ENCODE data around the gene FAM169A.
"Not testable (repeated sequence)": the region's sequence is repeated elsewhere in the genome, so short reads cannot be mapped to it uniquely, and the experiment has no call there.

The FAM169A gene

DNA sequence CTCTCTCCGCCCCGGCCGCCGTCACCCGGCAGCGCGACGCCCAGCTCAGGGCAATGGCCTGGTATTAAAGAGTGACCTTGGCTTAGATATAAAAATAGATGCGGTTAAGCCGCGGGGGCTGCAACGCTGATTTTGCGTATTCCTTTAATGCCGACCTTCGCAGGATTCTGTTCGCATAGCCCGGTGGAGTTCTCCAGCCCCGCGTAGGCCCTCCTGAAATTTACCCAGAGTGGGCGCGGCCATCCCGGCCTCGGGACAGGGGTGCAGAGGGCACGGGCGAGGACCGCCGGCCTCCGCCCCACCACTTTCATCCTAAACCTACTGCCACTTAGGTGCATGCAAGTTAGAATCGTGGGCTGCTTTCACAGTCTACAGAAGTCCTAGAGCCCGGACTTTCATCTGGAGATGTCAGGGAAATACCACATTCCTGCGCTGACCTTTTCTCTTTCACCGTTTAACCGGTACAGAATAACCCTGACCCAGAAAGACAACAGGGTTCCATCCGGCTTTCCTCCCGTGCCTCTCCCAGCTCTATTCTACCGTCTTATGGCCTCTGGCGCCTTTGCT lies 492 bp upstream of the FAM169A start:
- DNase-seq: peak; percentile 33

GRCh38 chr5:74865256-74865803 lies 857 bp downstream of the FAM169A start:
- no peak for DNase-seq

- no peak for DNase-seq
Measured at GRCh38 chr5:74864823-74865222, 1.4 kb downstream of the FAM169A start.

DNA sequence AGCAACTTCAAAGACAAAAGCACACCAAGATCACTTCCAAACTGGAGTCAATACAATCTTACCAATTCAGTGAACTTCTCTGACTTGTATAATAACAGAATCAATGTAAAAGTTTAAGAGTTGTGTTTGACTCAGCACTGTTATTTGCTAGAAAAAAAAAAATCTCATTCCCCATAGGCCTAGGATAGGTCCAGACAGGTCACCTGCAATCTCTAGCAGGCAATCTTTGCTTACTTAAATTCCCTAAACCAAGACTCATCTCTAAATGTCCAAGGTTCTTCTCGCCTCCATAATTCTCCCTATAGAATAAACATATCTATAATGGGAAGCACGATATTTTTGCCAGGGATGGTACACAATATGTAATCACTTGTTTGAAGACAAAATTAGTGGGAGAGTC lies 2.5 kb downstream of the FAM169A start:
- DNase-seq: no peak

DNA sequence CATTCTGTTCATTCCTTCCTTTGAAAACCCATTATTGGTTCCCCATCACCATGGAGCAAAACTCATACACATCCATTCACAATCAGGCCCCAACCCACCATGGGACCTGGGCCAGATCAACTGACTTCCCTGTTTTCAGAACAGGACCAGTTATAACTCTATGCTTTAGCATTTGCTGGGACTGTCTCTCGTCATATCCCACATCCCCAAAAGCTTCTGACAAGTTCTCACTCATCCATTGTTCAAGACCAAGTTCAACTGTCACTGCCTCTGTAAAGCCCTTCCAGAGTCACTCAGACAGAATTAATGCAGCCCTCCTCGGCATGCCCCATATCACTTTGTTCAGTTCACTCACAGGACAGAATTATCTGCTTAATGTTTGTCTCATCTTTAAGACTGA lies 4.0 kb downstream of the FAM169A start:
- DNase-seq: no peak

GRCh38 chr5:74856975-74857374 lies 9.2 kb downstream of the FAM169A start:
- DNase-seq: not testable (repeated sequence)

DNA sequence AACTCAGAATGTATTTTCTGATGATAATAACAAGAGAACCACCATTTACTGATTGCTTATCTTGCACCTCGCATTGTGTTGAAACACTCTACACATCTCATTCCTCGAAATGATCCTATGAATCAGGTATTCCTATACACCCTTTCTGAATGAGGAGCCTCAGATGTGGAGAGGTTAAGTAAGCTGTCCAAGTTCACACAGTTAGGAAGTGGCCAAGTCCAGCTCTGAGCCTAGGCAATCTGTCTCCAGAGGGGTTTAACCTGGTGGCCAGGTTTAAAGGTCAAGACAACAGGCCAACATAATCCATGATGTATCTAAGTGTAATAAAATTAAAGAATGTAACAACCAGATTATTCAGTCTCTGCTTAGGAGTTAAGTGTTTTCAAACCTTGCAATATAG lies 12.9 kb downstream of the FAM169A start:
- DNase-seq: no peak

- DNase-seq: no peak
Measured at GRCh38 chr5:74851684-74852353, 14.4 kb downstream of the FAM169A start.

GRCh38 chr5:74850789-74851425 lies 15.3 kb downstream of the FAM169A start:
- DNase-seq: no peak

GRCh38 chr5:74850030-74850429 lies 16.2 kb downstream of the FAM169A start:
- DNase-seq: no peak

DNA sequence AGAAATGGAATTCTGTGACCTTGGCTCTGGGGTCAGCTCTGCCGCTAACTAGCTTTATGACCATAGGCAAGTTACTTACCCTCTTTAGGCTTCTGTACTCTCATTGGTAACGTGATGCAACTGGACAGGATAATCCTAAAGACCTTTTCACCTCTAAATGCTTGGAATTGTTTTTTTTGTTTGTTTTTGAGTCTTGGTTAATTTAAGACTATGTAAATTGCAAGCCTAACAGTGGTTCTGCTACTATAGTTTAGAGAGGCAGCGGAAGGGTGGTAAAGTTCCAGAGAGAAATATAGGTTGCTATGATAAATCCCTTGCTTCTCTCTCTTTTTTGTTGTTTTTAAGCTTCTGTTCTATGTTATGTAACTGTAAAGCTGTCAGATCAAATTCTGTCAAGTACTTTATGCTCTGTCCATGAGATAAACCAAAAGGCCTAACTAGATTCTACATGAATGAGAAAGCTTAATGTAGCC lies 17.6 kb downstream of the FAM169A start:
- DNase-seq: no peak

GRCh38 chr5:74839229-74839628 lies 27.0 kb downstream of the FAM169A start:
- no peak for DNase-seq

GRCh38 chr5:74838262-74838661 lies 27.9 kb downstream of the FAM169A start:
- DNase-seq: no peak

DNA sequence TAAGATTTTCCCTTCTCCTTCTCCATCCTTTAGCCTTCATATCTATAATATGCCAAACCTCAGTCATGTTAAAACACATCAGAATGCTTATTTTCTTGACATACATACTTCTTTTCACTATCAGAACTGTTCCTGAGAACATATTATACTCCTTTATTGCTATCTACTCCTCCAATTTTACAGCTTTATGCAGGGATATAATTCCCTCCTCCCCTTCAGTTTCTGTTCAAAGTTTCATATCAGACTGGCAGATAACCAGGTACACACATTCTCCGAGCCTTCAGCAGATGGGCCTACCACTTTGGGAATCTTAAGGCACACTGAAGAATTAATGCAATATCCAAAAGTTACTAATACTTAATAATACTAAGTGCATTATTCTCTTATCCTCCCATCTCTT lies 29.1 kb downstream of the FAM169A start:
- DNase-seq: no peak

GRCh38 chr5:74833537-74834266 lies 32.5 kb downstream of the FAM169A start:
- DNase-seq: no peak

- DNase-seq: no peak
Measured at GRCh38 chr5:74829413-74829812, 36.8 kb downstream of the FAM169A start.

DNA sequence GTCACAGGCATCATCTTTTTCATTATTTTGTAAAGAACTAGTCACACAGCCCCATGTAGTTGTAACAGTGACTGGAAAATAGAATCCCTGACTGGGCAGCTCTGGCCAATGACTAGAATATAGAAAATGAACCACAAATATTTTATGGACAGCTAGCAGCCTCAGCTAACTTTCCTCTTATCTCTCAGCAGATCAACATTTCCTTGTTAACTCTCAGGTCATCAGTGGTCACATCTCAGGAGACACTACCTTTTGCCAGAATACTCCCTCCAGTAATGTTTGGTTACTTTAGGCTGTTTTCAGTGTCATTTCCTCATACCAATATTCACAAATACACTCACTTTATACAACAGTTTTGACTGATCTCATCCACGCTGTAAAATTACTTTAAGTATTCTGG lies 43.9 kb downstream of the FAM169A start:
- no peak for DNase-seq

GRCh38 chr5:74816875-74817274 lies 49.3 kb downstream of the FAM169A start:
- DNase-seq: no peak

GRCh38 chr5:74810915-74811314 lies 55.3 kb downstream of the FAM169A start:
- no peak for DNase-seq

- DNase-seq: no peak
Measured at GRCh38 chr5:74801941-74802340, 64.2 kb downstream of the FAM169A start.

- no peak for DNase-seq
Measured at GRCh38 chr5:74801197-74801596, 65.0 kb downstream of the FAM169A start.

- no peak for DNase-seq
Measured at GRCh38 chr5:74798977-74799911, 66.9 kb downstream of the FAM169A start.

All from activated CD4-positive, CD25-positive, alpha-beta regulatory T cell treated with anti-CD3 and anti-CD28 coated beads, Interleukin-2, amount 50 U/mL, for 72 hours (primary cell).